Measurements from ENCODE around the gene RETREG3.

The RETREG3 gene

DNA sequence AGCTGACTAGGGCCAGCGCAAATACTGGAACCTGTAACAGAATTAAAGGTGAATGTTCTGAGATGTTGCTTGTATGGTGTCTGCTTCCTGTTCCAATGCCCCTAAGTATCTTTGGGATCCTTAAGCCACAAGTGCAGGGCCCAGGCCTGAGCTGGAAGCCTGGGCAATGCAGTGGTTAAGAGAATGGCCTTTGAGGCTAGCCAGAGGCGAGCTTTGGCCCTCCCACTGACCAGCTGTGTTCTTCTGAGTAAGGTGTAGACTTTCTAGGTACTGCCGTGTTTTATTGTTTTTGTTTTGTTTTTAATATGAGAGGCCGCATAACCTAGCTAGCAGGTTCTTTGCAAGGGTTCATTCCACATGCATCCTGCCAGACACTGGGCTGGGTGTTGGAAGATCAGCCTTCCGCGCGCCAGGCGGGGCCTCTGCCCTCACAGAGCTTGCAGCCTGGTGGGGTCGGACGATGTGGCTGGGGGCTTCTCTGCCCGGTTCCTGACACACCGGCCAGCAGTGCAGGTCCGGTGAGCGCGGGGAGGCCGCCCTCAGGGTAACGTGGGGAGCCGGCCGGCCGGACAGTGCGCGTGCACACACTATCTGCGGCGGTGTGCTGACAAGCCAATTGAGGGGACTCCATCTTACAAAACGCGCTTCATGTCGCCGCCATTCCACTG lies 42.8 kb downstream of the RETREG3 start:
- H3K4me3 ChIP-seq (ENCODE audit: low read length): peak overlapping the region; percentile 92
- peaks cover 49% of the 10 kb centered on the region for H3K4me1 ChIP-seq (ENCODE audit: control insufficient read depth, insufficient read depth, low read length)
- peaks cover 53% of the 10 kb centered on the region for H3K36me3 ChIP-seq (ENCODE audit: control insufficient read depth, insufficient read depth, low read length, severe bottlenecking)
- H3K27me3 ChIP-seq (replicated peaks; ENCODE audit: control insufficient read depth, insufficient read depth, low read length): no peaks in the 10 kb centered on the region
- DNase-seq (ENCODE audit: low read depth): no peak
- peak overlapping the region; percentile 97 for H3K9ac ChIP-seq (ENCODE audit: low read length)
- no peaks in the 10 kb centered on the region for H3K9me3 ChIP-seq (ENCODE audit: control insufficient read depth, low read length)

DNA sequence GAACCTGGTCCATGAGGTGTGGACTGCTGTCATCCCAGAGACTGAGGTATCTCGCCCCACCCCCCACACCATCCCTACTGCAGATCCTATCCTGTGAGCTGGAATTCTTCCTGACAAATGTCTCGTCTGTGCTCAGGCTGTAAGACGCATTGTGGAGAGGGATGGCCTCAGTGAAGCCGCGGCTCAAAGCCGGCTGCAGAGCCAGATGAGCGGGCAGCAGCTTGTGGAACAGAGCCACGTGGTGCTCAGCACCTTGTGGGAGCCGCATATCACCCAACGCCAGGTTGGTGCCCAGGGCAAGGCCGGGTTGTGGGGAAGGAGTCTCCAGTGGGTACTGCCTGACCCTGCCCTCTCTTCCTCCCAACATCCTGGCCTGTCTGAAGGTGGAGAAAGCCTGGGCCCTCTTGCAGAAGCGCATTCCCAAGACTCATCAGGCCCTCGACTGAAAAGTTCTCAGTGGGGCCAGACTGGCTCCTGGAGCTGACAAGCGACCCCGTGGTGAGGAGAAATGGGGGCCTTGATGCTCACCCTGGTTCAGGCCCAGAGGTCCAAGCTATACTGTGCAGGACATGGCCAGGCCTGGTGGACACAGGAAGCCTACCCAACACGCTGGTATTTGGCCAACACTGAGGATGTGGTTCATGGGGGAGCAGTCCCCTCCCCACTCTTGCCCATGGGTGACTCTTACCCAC lies 43.5 kb downstream of the RETREG3 start:
- H3K9me3 ChIP-seq (ENCODE audit: control insufficient read depth, low read length): no peaks in the 10 kb centered on the region
- H3K9ac ChIP-seq (ENCODE audit: low read length): peak overlapping the region; percentile 97
- H3K36me3 ChIP-seq (ENCODE audit: control insufficient read depth, insufficient read depth, low read length, severe bottlenecking): peaks cover 46% of the 10 kb centered on the region
- peaks cover 46% of the 10 kb centered on the region for H3K4me1 ChIP-seq (ENCODE audit: control insufficient read depth, insufficient read depth, low read length)
- DNase-seq (ENCODE audit: low read depth): no peak
- no peaks in the 10 kb centered on the region for H3K27me3 ChIP-seq (replicated peaks; ENCODE audit: control insufficient read depth, insufficient read depth, low read length)
- H3K4me3 ChIP-seq (ENCODE audit: low read length): no peak overlapping the region

DNA sequence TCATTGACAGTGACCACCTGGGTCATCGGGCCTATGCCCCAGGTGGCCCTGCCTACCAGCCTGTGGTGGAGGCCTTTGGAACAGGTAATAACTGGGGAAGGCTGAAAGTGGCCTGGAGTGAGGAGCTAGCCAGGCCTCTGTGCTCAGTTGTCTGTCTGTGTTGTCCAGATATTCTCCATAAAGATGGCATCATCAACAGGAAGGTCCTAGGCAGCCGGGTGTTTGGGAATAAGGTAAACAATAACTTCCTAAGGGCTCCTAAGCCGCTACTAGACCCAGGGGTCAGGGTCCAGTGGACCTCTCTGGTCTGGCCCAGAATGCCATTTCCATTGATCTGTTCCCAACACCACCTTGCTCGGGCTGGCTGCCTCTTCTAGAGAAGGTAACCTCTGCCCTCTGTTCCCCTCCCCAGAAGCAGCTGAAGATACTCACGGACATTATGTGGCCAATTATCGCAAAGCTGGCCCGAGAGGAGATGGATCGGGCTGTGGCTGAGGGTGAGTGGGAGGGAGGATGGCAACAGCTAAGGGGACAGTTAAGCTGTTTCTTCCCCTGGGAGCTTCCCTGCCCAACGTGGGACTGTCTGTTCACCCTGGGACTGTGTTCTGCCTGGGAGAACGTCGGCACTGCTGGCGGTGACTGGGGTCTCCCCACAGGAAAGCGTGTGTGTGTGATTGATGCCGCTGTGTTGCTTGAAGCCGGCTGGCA lies 44.2 kb downstream of the RETREG3 start:
- peaks cover 52% of the 10 kb centered on the region for H3K4me1 ChIP-seq (ENCODE audit: control insufficient read depth, insufficient read depth, low read length)
- H3K9me3 ChIP-seq (ENCODE audit: control insufficient read depth, low read length): no peaks in the 10 kb centered on the region
- no peak for DNase-seq (ENCODE audit: low read depth)
- peaks cover 41% of the 10 kb centered on the region for H3K36me3 ChIP-seq (ENCODE audit: control insufficient read depth, insufficient read depth, low read length, severe bottlenecking)
- no peak overlapping the region for H3K4me3 ChIP-seq (ENCODE audit: low read length)
- H3K27me3 ChIP-seq (replicated peaks; ENCODE audit: control insufficient read depth, insufficient read depth, low read length): no peaks in the 10 kb centered on the region
- peak overlapping the region; percentile 95 for H3K9ac ChIP-seq (ENCODE audit: low read length)

DNA sequence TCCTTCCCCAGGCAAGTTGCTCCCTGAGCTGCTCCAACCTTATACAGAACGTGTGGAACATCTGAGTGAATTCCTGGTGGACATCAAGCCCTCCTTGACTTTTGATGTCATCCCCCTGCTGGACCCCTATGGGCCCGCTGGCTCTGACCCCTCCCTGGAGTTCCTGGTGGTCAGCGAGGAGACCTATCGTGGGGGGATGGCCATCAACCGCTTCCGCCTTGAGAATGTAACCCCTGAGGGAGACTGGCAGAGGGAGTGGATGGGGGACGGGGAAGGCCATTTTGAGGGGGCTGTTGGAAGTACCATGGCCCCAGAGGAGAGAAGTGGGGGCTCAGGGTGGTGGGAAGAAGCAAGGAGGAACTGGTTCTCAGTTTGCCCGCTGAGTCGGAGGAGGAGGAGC lies 45.2 kb downstream of the RETREG3 start:
- Histone ChIP-seq H3K27me3 (replicated peaks; ENCODE audit: control insufficient read depth, insufficient read depth, low read length) (no peaks in the 10 kb centered on the region), H3K9ac (ENCODE audit: low read length) (peak overlapping the region; percentile 95), H3K9me3 (ENCODE audit: control insufficient read depth, low read length) (no peaks in the 10 kb centered on the region), H3K4me1 (ENCODE audit: control insufficient read depth, insufficient read depth, low read length) (peaks cover 44% of the 10 kb centered on the region), H3K36me3 (ENCODE audit: control insufficient read depth, insufficient read depth, low read length, severe bottlenecking) (peaks cover 31% of the 10 kb centered on the region), H3K4me3 (ENCODE audit: low read length) (peak overlapping the region; percentile 90)
- no peak for DNase-seq (ENCODE audit: low read depth)

DNA sequence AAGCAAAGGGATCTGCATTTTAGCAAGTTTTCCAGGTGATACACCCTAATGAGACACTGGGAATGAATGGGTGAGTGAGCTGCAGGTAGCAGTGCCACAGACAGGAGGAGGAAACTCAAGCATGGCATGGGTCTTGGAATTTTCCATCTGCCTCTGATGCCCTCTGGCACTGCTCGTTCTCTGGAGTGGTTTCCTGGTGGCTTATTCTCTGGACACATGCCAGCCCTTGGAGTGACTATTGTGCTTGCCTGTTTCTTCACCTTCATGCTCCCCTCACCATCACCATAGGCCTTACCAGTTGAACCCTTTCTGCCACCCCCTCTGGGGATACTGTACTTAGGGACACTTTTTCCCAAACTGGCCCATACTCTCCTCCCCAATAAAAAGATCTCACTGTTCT lies 45.6 kb downstream of the RETREG3 start:
- Histone ChIP-seq H3K4me3 (ENCODE audit: low read length) (peak overlapping the region; percentile 90), H3K9ac (ENCODE audit: low read length) (peak overlapping the region; percentile 95), H3K27me3 (replicated peaks; ENCODE audit: control insufficient read depth, insufficient read depth, low read length) (no peaks in the 10 kb centered on the region), H3K36me3 (ENCODE audit: control insufficient read depth, insufficient read depth, low read length, severe bottlenecking) (peaks cover 27% of the 10 kb centered on the region), H3K4me1 (ENCODE audit: control insufficient read depth, insufficient read depth, low read length) (peaks cover 40% of the 10 kb centered on the region), H3K9me3 (ENCODE audit: control insufficient read depth, low read length) (no peaks in the 10 kb centered on the region)
- no peak for DNase-seq (ENCODE audit: low read depth)

DNA sequence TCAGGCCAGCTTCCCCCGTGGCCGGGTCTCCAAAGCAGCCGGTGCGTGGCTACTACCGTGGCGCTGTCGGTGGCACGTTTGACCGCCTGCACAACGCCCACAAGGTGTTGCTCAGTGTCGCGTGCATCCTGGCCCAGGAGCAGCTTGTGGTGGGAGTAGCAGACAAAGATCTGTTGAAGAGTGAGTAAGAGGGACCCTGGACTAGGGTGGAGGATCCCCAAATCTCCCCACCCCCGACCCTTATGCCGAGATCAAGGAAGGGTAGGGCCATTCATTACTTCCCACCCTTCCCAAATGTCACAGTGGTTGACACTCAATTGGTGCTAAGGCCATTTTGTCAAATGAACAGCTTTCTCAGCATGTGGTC lies 46.0 kb downstream of the RETREG3 start:
- Histone ChIP-seq H3K9me3 (ENCODE audit: control insufficient read depth, low read length) (no peaks in the 10 kb centered on the region), H3K27me3 (replicated peaks; ENCODE audit: control insufficient read depth, insufficient read depth, low read length) (no peaks in the 10 kb centered on the region), H3K4me3 (ENCODE audit: low read length) (peak overlapping the region; percentile 90), H3K36me3 (ENCODE audit: control insufficient read depth, insufficient read depth, low read length, severe bottlenecking) (peaks cover 24% of the 10 kb centered on the region), H3K4me1 (ENCODE audit: control insufficient read depth, insufficient read depth, low read length) (peaks cover 37% of the 10 kb centered on the region), H3K9ac (ENCODE audit: low read length) (peak overlapping the region; percentile 95)
- DNase-seq (ENCODE audit: low read depth): no peak

DNA sequence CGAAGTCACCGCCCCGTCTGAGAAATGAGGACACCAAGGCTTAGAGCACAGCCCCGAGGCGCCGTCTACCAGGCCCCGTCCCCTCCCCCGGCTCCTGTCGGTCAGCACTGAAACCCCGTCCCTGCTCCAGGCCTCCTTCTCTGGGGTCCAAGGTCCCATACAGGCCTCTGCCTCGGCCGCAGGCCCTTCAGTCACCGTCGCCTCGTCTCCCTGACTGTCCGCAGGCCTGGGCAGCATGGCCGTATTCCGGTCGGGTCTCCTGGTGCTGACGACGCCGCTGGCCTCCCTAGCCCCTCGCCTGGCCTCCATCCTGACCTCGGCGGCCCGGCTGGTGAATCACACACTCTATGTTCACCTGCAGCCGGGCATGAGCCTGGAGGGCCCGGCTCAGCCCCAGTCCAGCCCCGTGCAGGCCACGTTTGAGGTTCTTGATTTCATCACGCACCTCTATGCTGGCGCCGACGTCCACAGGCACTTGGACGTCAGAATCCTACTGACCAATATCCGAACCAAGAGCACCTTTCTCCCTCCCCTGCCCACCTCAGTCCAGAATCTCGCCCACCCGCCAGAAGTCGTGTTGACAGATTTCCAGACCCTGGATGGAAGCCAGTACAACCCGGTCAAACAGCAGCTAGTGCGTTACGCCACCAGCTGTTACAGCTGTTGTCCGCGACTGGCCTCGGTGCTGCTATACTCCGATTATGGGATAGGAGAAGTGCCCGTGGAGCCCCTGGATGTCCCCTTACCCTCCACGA lies 46.6 kb downstream of the RETREG3 start:
- Histone ChIP-seq H3K9me3 (ENCODE audit: control insufficient read depth, low read length) (no peaks in the 10 kb centered on the region), H3K36me3 (ENCODE audit: control insufficient read depth, insufficient read depth, low read length, severe bottlenecking) (peaks cover 24% of the 10 kb centered on the region), H3K4me1 (ENCODE audit: control insufficient read depth, insufficient read depth, low read length) (peaks cover 37% of the 10 kb centered on the region), H3K27me3 (replicated peaks; ENCODE audit: control insufficient read depth, insufficient read depth, low read length) (no peaks in the 10 kb centered on the region), H3K9ac (ENCODE audit: low read length) (peak overlapping the region; percentile 95), H3K4me3 (ENCODE audit: low read length) (peak overlapping the region; percentile 90)
- DNase-seq (ENCODE audit: low read depth): peak; percentile 56

DNA sequence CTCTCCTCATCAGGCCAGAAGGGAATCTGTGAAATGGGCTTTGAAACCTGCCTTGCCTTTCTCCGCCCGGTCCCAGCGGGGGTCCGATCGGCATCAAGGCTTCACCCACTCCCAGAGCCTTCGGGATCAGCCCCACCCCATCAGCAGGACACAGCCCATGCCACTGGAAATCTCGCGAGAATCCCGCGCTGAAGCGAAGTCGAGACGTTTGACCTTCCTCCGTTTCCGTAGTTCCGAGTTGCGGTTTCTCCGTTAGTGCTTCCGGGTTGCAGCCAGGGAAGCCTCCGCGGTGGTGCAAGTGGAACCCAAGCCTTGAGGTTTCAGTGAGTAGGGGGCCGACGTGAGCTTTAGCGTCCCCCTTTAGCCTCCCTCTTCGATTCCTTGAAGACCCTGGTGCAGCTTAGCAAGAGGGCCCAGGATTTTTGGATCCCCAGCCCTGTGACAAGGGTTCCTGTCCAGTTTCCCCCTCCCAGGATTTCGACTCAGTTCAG lies 47.2 kb downstream of the RETREG3 start, which contains the start of gene COASY:
COASY (plus strand) TSS at position 252 of the 491 bp plus-strand sequence. CDS start 475 bp downstream, outside the sequence.
- Histone ChIP-seq H3K9ac (ENCODE audit: low read length) (peak within 1 kb of the TSS; percentile 95), H3K4me1 (ENCODE audit: control insufficient read depth, insufficient read depth, low read length) (peaks cover 37% of the 10 kb centered on the region), H3K4me3 (ENCODE audit: low read length) (peak within 1 kb of the TSS; percentile 90), H3K27me3 (replicated peaks; ENCODE audit: control insufficient read depth, insufficient read depth, low read length) (no peaks in the 10 kb centered on the region), H3K36me3 (ENCODE audit: control insufficient read depth, insufficient read depth, low read length, severe bottlenecking) (peaks cover 24% of the 10 kb centered on the region), H3K9me3 (ENCODE audit: control insufficient read depth, low read length) (no peaks in the 10 kb centered on the region)
- peak; percentile 99 for DNase-seq (ENCODE audit: low read depth)

DNA sequence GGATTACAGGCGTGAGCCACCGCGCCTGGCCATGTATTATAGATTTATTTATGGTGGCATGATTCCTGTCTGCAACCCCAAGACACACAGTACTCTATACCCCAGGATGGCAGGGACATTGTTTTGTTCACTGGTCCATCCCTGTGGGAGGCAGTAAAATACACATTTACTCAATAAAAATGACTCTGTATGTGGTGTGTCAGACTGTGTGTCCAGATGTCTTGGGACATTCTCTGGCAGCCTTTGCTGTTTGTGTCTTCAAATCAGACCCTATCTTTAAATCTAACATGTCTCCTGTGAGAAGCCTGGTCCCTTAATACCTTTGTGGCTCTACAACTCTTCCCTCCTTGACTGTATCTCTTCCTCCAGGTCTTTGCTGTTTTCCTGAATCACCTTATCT lies 48.9 kb downstream of the RETREG3 start:
- H3K4me1 ChIP-seq (ENCODE audit: control insufficient read depth, insufficient read depth, low read length): peaks cover 29% of the 10 kb centered on the region
- peak overlapping the region; percentile 27 for H3K9ac ChIP-seq (ENCODE audit: low read length)
- H3K27me3 ChIP-seq (replicated peaks; ENCODE audit: control insufficient read depth, insufficient read depth, low read length): no peaks in the 10 kb centered on the region
- H3K36me3 ChIP-seq (ENCODE audit: control insufficient read depth, insufficient read depth, low read length, severe bottlenecking): peaks cover 12% of the 10 kb centered on the region
- H3K9me3 ChIP-seq (ENCODE audit: control insufficient read depth, low read length): no peaks in the 10 kb centered on the region
- DNase-seq (ENCODE audit: low read depth): no peak
- no peak overlapping the region for H3K4me3 ChIP-seq (ENCODE audit: low read length)

DNA sequence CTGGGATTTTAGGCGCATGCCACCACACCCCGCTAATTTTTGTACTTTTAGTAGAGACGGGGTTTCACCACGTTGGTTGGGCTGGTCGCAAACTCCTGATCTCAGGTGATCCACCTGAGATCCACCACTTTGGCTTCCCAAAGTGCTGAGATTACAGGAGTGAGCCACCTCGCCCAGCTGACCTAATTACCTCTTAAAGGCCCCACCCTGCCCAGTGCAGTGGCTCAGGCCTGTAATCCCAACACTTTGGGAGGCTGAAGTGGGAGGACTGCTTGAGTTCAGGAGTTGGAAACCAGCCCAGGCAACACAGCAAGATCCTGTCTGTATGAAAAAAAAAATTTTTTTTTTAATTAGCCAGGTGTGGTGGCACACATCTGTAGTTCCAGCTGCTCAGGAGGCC lies 50.1 kb downstream of the RETREG3 start:
- peaks cover 31% of the 10 kb centered on the region for H3K4me1 ChIP-seq (ENCODE audit: control insufficient read depth, insufficient read depth, low read length)
- H3K27me3 ChIP-seq (replicated peaks; ENCODE audit: control insufficient read depth, insufficient read depth, low read length): no peaks in the 10 kb centered on the region
- H3K4me3 ChIP-seq (ENCODE audit: low read length): no peak overlapping the region
- no peak for DNase-seq (ENCODE audit: low read depth)
- H3K9me3 ChIP-seq (ENCODE audit: control insufficient read depth, low read length): no peaks in the 10 kb centered on the region
- H3K36me3 ChIP-seq (ENCODE audit: control insufficient read depth, insufficient read depth, low read length, severe bottlenecking): no peaks in the 10 kb centered on the region
- no peak overlapping the region for H3K9ac ChIP-seq (ENCODE audit: low read length)
